SK-N-SH (cell line): ENCODE results near the gene WWP2. TPM values are rescaled to one million over a fixed set of nuclear protein-coding genes. Genes with fewer than 3 reads are reported as not detected.

Experiments
- CTCF ChIA-PET: fragments of 300-600, 350-600 bp; formaldehyde crosslinking; extraction: SDS; loops from one replicate; lab custom pipeline; 2021; lab: Yijun Ruan, JAX
- POLR2A ChIA-PET: fragments of 350-600 bp; sonication (Branson Sonifier 250); formaldehyde crosslinking; extraction: SDS; loops from one replicate; lab custom pipeline; 2020; ENCODE audit warnings: antibody characterized with exemption, inconsistent platforms; lab: Yijun Ruan, JAX
- DNase-seq: peaks from one replicate; pipeline ENCODE4 v3.0.0; 2012
- H2AFZ ChIP-seq: fragments of 200-600 bp; sonication (generic); 2 replicates; pipeline ENCODE4 v1.8.1; 2016; ENCODE audit warnings: antibody characterized with exemption, mild to moderate bottlenecking, low read depth
- H3F3A ChIP-seq: fragments of 200-600 bp; sonication (generic); replicated peaks from 2 replicates; pipeline ENCODE3; 2016; ENCODE audit warnings: antibody characterized with exemption, mild to moderate bottlenecking; ENCODE audit not compliant: insufficient read depth
- H3K27ac ChIP-seq, 2 experiments: fragments of 200-500 bp in 1 of 2; fragments of 200-600 bp in 1 of 2; sonication (Bioruptor generic) in 1 of 2; sonication (generic), shearing (Covaris generic) in 1 of 2; 2 replicates each; pipeline versions ENCODE4 v1.5.1 to v1.6.1; 2014 to 2016; ENCODE audit warnings: low read depth in 2 of 2, inconsistent platforms in 1 of 2, low read length in 1 of 2, mild to moderate bottlenecking in 1 of 2, mixed read lengths in 1 of 2
- H3K27me3 ChIP-seq: fragments of 200-600 bp; sonication (generic), shearing (Covaris generic); 2 replicates; pipeline ENCODE4 v1.6.1; 2016; ENCODE audit warnings: mixed run types; ENCODE audit not compliant: insufficient read depth
- H3K36me3 ChIP-seq, 2 experiments: fragments of 200-500 bp in 1 of 2; fragments of 200-600 bp in 1 of 2; sonication (Bioruptor generic) in 1 of 2; sonication (generic) in 1 of 2; replicated peaks in 1 of 2; 2 replicates each; pipeline versions ENCODE3 to v1.5.1; 2014 to 2016; ENCODE audit warnings: low read length in 1 of 2, mild to moderate bottlenecking in 1 of 2; ENCODE audit not compliant: insufficient read depth in 2 of 2, control insufficient read depth in 1 of 2
- H3K4me1 ChIP-seq, 2 experiments: fragments of 200-500 bp in 1 of 2; fragments of 200-600 bp in 1 of 2; sonication (Bioruptor generic) in 1 of 2; sonication (generic), shearing (Covaris generic) in 1 of 2; 2 replicates each; pipeline versions ENCODE4 v1.5.1 to v1.6.1; 2014 to 2016; ENCODE audit warnings: low read depth in 1 of 2, low read length in 1 of 2, mixed run types in 1 of 2; ENCODE audit not compliant: insufficient read depth in 2 of 2, control insufficient read depth in 1 of 2
- H3K4me2 ChIP-seq: fragments of 200-600 bp; sonication (generic), shearing (Covaris generic); 2 replicates; pipeline ENCODE4 v1.6.1; 2017; ENCODE audit warnings: mixed run types
- H3K4me3 ChIP-seq, 2 experiments: fragments of 200-500 bp in 1 of 2; fragments of 200-600 bp in 1 of 2; sonication (Bioruptor generic) in 1 of 2; sonication (generic), shearing (Covaris generic) in 1 of 2; 2 replicates each; pipeline versions ENCODE4 v1.5.1 to v1.8.1; 2014 to 2016; ENCODE audit warnings: low read depth in 2 of 2, inconsistent platforms in 1 of 2, low read length in 1 of 2, mild to moderate bottlenecking in 1 of 2, mixed read lengths in 1 of 2, moderate library complexity in 1 of 2
- H3K79me2 ChIP-seq: fragments of 200-600 bp; sonication (generic); 2 replicates; pipeline ENCODE4 v1.8.1; 2017; ENCODE audit warnings: mild to moderate bottlenecking; ENCODE audit not compliant: insufficient read depth
- H3K9ac ChIP-seq: fragments of 200-600 bp; sonication (generic); 2 replicates; pipeline ENCODE4 v1.6.1; 2017; ENCODE audit warnings: mixed run types
- H3K9me2 ChIP-seq: fragments of 200-600 bp; sonication (generic); 2 replicates; pipeline ENCODE4 v1.6.1; 2017; ENCODE audit warnings: mixed run types
- H3K9me3 ChIP-seq: fragments of 200-600 bp; sonication (generic); 2 replicates; pipeline ENCODE4 v1.6.1; 2017; ENCODE audit warnings: mixed run types, mild to moderate bottlenecking, moderate library complexity
- H4K20me1 ChIP-seq: fragments of 200-600 bp; sonication (generic); 2 replicates; pipeline ENCODE4 v1.6.1; 2017; ENCODE audit warnings: mild to moderate bottlenecking, mixed run types; ENCODE audit not compliant: insufficient read depth
- ELF1 ChIP-seq: IDR thresholded peaks from 2 replicates; pipeline ENCODE4 v1.4.0; 2012
- EP300 ChIP-seq, 2 experiments: IDR thresholded peaks; 2 replicates each; pipeline versions ENCODE4 v1.4.0 to v1.6.1; 2012; ENCODE audit warnings: borderline replicate concordance in 1 of 2, low read depth in 1 of 2, low read length in 1 of 2
- EZH2phosphoT487 ChIP-seq: fragments of 200-600 bp; sonication (generic); IDR thresholded peaks from 2 replicates; pipeline ENCODE4 v1.6.1; 2017; ENCODE audit warnings: low read depth, mixed run types, mild to moderate bottlenecking, antibody characterized with exemption, moderate library complexity, borderline replicate concordance
- FOXM1 ChIP-seq: IDR thresholded peaks from 2 replicates; pipeline ENCODE4 v1.4.0; 2012; ENCODE audit warnings: low read depth, mild to moderate bottlenecking
- GABPA ChIP-seq: IDR thresholded peaks from 2 replicates; pipeline ENCODE4 v1.4.0; 2012; ENCODE audit warnings: low read depth, mild to moderate bottlenecking
- GATA2 ChIP-seq: sonication (generic); formaldehyde crosslinking; IDR thresholded peaks from 2 replicates; pipeline ENCODE4 v1.5.0; 2020; ENCODE audit warnings: mild to moderate bottlenecking, missing genetic modification reagents
- MEF2A ChIP-seq: IDR thresholded peaks from 2 replicates; pipeline ENCODE4 v1.4.0; 2012; ENCODE audit warnings: low read depth, borderline replicate concordance
- NFIC ChIP-seq: IDR thresholded peaks from 2 replicates; pipeline ENCODE4 v1.4.0; 2012; ENCODE audit warnings: borderline replicate concordance
- NRF1 ChIP-seq: IDR thresholded peaks from 2 replicates; pipeline ENCODE4 v1.6.1; 2012; ENCODE audit warnings: low read depth, mild to moderate bottlenecking, low read length
- POLR2AphosphoS5 ChIP-seq: IDR thresholded peaks from 2 replicates; pipeline ENCODE4 v1.6.1; 2012; ENCODE audit warnings: low read depth, low read length
- RAD21 ChIP-seq: IDR thresholded peaks from 2 replicates; pipeline ENCODE4 v1.6.1; 2012; ENCODE audit warnings: mild to moderate bottlenecking, low read length
- RCOR1 ChIP-seq: fragments of 150-350 bp; IDR thresholded peaks from 2 replicates; pipeline ENCODE4 v1.6.1; 2017; ENCODE audit warnings: antibody characterized with exemption, low read length
- REST ChIP-seq: IDR thresholded peaks from 2 replicates; pipeline ENCODE4 v1.6.1; 2012; ENCODE audit warnings: mild to moderate bottlenecking, low read depth, low read length, moderate library complexity
- SMC3 ChIP-seq: IDR thresholded peaks from 2 replicates; pipeline ENCODE4 v1.6.1; 2012; ENCODE audit warnings: low read depth, low read length, improper control_type of control experiment
- YY1 ChIP-seq: IDR thresholded peaks from 2 replicates; pipeline ENCODE4 v1.4.0; 2012; ENCODE audit warnings: low read depth, mild to moderate bottlenecking
- ZBTB33 ChIP-seq: IDR thresholded peaks from 2 replicates; pipeline ENCODE4 v1.4.0; 2012; ENCODE audit warnings: low read depth, borderline replicate concordance
- WGBS: methylation state at CpG from one replicate; pipeline ENCODE4 v1.1.6; 2017; ENCODE audit warnings: low lambda C conversion rate; 5-methylcytosine and 5-hydroxymethylcytosine counted together
- polyA plus RNA-seq, 3 experiments: library from polyadenylated mRNA; depleted of rRNA; stranded (reverse); fragments of >200 nt; gene quantifications; 2 replicates each; pipeline ENCODE4 v1.2.3, GENCODE V29; 2012
- TF ChIP-seq, protein P1 (sequence below): fragments of 200-600 bp; sonication (generic); IDR thresholded peaks from 2 replicates; pipeline ENCODE4 v1.6.1; 2017; ENCODE audit warnings: antibody characterized with exemption, mild to moderate bottlenecking, moderate library complexity
- TF ChIP-seq, protein P2 (sequence below): IDR thresholded peaks from 2 replicates; pipeline ENCODE4 v1.4.0; 2012; ENCODE audit warnings: low read depth, borderline replicate concordance

WWP2 gene
- polyA plus RNA-seq, 1 of the 3 experiments (the other 2 are of a cell fraction), result 13.3 TPM

DNA sequence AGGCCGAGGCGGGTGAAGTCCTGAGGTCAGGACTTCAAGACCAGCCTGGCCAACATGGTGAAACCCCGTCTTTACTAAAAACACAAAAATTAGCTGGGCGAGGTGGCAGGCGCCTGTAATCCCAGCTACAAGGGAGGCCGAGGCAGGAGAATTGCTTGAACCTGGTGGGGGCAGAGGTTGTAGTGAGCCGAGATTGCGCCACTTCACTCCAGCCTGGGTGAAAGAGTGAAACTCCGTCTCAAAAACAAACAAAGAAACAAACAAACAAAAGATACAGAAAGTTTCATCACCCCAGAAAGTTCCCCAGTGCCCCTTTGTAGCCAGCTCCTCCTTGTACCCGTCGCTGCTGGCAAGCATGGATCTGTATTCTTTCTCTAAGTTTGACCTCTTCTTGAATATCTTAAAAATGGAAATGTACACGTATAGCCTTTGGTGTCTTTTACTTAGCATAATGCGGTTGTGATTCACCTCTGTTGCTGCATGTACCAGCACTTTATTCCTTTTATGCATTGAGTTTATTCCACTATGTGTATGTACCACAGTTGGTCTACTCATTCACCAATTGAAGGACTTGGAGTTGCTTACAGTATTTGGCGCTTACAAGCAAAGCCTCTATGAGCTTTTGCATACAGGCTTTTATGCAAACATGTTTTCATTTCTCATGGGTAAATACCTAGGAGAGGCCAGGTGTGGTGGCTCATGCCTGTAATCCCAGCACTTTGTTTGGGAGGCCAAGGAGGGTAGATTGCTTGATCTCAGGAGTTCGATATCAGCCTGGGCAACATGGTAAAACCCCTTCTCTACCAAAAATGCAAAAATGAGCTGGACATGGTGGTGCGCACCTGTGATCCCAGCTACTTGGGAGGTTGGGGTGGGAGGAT, 101.5 kb downstream of the WWP2 start (continued):
- no peak for TF ChIP-seq REST
- TF ChIP-seq POLR2AphosphoS5, result no peak
- TF ChIP-seq MEF2A, result no peak
- no peak for TF ChIP-seq NRF1

GRCh38 chr16:69865701-69866100, 103.6 kb downstream of the WWP2 start:
- Histone ChIP-seq H3F3A (no peaks in the 10 kb centered on the region), H3K79me2 (no peaks in the 10 kb centered on the region), H3K36me3 (no peaks in the 10 kb centered on the region), H3K9ac (no peak overlapping the region), H3K27me3 (no peaks in the 10 kb centered on the region), H3K9me3 (no peaks in the 10 kb centered on the region), H3K9me2 (no peaks in the 10 kb centered on the region), H3K27ac (no peak overlapping the region), H3K4me3 (no peak overlapping the region), H3K4me2 (no peak overlapping the region), H3K4me1 (peaks cover 0 to 2% of the 10 kb centered on the region in 2 experiments; a peak in 1 of 4 replicates), H4K20me1 (no peaks in the 10 kb centered on the region), H2AFZ (no peak overlapping the region)
- CTCF ChIA-PET, result no interaction called here
- WGBS, result 83% methylated on average over 8 of the region's 8 CpGs
- no peak for TF ChIP-seq POLR2AphosphoS5
- TF ChIP-seq, protein P1, sequence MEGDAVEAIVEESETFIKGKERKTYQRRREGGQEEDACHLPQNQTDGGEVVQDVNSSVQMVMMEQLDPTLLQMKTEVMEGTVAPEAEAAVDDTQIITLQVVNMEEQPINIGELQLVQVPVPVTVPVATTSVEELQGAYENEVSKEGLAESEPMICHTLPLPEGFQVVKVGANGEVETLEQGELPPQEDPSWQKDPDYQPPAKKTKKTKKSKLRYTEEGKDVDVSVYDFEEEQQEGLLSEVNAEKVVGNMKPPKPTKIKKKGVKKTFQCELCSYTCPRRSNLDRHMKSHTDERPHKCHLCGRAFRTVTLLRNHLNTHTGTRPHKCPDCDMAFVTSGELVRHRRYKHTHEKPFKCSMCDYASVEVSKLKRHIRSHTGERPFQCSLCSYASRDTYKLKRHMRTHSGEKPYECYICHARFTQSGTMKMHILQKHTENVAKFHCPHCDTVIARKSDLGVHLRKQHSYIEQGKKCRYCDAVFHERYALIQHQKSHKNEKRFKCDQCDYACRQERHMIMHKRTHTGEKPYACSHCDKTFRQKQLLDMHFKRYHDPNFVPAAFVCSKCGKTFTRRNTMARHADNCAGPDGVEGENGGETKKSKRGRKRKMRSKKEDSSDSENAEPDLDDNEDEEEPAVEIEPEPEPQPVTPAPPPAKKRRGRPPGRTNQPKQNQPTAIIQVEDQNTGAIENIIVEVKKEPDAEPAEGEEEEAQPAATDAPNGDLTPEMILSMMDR, result no peak
- TF ChIP-seq SMC3, result no peak
- no peak for TF ChIP-seq GABPA
- no peak for TF ChIP-seq NFIC
- TF ChIP-seq ELF1, result no peak
- no peak for TF ChIP-seq RAD21
- TF ChIP-seq FOXM1, result no peak
- TF ChIP-seq RCOR1, result no peak
- TF ChIP-seq REST, result no peak
- TF ChIP-seq EZH2phosphoT487, result no peak
- TF ChIP-seq EP300 (IDR thresholded peaks at IDR 0.05; ENCODE audit: borderline replicate concordance in 1 of 2, low read depth in 1 of 2, low read length in 1 of 2), result no peak
- TF ChIP-seq, protein P2, sequence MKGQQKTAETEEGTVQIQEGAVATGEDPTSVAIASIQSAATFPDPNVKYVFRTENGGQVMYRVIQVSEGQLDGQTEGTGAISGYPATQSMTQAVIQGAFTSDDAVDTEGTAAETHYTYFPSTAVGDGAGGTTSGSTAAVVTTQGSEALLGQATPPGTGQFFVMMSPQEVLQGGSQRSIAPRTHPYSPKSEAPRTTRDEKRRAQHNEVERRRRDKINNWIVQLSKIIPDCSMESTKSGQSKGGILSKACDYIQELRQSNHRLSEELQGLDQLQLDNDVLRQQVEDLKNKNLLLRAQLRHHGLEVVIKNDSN, result no peak
- TF ChIP-seq MEF2A, result no peak
- TF ChIP-seq YY1, result no peak
- TF ChIP-seq GATA2 (CRISPR knock-in tag), result no peak
- no peak for TF ChIP-seq ZBTB33
- POLR2A ChIA-PET, result no interaction called here
- no peak for DNase-seq
